NCI-H1930 (cell line): ENCODE measurements around the gene RPL19.
A peak's percentile ranks its signal among the peaks of the same experiment; 100 is the strongest.

ENCODE experiments used
- DNase-seq, 2 experiments: peaks; one replicate each; lab custom pipeline; 2025; lab: John Stamatoyannopoulos, UW

The RPL19 gene

DNA sequence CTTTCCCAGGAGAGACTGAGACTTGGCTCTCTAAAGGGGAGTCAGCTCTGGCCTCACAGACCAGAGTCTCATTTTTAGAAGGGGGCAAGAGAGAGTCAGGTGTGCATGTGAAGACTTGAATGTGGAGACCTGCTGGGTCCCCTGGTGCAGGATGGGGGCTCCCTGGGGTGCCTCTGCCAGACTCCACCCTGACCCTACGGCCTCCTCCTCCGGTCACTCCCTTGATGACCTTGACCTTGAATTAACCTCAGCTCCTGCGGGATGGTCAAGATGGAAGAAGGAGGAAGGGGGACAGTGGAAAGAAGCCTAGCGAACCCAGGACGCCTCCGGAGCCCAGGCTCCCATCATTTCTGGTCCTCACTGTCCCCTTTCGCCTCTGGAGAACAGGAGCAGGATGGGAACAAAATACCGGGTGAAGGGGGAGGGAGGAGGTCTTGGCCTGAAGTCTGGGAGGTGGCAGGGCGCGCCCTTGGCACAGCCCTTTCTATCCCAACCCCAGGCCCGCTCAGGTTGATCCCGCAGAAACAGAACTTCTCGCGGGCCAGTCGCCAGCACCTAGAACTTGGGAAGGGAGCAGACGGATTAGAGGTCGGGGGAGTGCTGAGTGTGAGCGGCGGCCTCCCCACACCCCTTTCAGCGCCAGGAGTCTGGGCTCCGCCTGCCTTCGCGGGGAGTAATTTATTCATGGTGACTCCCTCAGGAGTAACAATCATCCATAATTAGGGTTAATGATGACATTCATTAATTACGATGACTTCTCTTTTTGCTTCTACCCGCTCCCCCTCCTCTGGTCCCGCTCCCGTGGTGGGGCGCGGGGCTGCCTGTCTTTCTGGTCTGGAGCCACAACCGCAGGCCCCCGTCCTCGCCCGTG, 24.1 kb downstream of the RPL19 start:
- DNase-seq = no peak

DNA sequence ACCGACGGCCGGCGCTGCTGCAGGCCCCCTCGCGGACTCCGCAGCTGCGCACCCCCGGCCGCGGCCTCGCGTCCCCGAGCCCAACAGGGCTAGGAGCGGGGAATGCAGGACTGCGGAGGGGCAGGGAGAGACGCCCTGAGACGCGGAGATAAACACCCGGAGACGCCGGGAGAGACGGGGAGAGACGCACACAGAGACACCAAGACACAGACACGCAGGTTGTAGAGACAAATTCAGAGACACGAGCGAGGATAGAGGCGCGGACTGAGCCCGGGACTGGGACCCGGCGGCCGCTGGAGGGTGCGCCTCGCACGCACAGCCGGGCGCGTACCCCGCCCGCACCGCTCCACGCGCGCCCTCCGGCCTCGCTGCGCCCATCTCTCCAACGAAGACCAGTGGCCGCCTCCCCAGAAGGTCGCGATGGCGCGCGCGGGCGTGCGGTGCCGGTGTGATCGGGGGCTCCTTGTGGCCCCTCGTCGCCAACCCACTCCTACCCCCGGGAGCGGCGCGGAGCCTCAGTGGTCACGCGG, 24.8 kb downstream of the RPL19 start:
- DNase-seq = no peak

DNA sequence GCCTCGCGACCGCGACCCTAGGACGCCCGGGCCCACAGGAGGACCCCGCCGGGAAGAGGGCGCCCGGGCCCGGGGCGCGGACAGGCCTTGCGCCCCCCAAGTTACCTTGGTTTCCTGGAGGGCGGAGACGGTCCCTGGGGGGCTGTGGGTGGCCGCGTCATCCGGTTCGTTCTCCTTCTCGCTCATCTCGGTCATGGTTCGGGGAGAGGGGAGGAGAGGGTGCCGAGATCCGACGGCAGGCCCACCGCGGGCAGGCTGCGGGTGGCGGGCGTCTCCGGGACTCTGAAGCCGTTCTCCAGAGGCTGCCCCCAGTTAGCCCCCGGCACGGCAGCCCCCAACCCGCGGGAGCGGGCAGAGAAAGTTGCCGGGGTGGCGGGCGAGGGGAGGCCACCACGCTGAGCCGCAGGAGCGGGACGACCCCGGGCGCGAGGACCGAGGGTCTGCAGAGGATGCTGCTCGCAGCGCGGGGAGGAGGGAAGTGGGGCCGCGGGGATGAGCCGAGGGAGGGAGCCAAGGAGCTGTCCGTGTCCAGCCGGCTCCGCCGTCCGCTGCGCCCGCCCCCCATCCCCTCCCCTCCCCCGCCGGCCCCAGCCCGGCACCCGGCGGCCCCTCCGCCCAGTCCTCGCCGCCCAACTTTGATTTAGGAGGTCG, 25.4 kb downstream of the RPL19 start, which contains the start of gene STAC2:
Gene STAC2 (minus strand): TSS at position 638 of the 651 bp plus-strand sequence. CDS start 443 bp downstream, at position 195.
- no peak for DNase-seq

DNA sequence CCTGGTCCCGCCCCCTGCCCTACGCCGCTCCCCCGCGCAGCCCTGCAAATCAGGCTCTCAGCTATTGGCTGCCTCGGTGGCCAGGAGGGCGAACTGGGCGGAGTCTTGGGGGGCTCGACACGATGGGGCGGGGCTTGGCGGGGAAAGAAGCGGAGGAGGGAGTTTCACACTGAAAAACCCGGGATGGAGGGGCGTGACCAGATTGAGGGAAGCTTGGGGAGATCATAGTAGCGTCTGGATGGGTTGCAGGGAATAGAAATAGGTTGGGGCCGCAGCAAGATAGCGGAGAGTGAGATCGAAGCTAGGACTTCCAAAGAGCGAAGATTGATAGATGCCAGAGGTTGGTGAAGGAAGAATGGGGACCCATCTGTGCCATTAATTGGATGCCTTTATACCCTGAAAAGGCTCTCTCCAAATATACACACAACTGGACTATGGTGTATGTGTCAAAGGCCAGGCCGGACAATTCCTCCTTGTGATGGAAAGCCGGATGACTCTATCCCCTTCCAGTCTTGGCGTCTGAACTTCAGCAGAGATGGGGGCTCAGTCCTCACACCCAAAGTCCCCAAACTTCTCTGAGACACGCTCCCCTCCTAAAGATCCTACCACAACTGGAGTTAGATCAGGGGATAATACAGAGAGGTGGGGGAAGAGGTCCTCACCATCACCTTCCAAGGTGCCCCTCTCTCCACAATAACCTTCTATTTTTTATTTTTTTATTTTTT, 26.0 kb downstream of the RPL19 start:
- DNase-seq = peak; percentile 38 to 60

DNA sequence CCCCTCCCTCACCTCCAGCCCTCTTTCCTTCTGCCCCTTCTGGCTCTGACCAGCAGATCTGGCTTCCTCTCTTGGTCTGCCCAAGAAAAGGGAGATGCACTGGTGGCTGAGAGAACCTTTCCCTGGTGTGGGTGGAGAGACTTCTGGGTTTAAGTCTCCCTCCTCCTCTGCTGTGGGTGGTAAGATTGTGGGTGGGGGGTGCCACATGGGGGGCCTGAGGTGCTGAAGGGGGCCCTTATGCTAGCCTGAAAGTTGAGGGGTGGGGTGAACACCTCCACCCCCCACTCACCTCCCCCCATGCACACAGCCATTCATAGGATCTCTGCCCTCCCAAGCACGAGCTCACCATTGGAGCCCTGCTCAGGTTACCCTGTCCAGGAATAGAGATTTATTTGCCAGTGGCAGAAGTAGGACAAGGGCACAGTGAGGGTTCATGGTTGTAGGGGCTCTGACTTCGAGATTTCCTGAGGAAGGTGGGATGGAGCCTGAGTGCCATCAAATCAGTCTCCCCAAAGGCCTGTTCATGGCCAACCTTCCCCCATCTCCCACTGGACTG, 27.4 kb downstream of the RPL19 start:
- DNase-seq = no peak

DNA sequence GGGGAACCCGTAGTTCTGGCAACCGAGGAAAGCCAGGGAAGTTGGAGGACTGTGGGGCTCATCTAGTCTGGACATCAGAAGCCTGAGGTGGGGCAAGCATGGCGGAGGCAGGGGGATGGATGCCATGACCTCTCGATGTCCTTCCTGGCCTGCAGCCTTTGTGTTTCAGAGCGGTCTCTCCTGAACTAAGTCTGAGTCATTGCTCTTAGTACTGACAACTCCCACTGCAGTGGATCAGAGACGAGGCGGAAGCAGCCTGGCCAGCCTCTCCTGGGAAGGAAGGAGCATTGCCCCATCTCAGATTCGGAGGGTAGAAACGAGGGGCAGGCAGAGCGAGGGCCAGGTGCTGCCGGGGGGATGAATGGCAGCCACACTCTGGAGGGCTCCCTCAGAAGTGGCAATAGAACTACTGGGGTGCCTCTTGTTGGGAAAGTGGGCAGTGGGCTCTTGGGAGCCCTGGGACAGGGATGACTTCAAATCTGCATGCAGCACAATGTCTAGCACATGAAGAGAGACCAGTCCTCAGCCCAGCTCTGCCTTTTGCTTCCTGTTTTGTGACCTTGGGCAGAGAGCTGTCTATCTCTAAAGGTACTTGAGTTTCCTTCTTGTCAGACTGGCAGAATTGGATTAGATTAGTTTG, 29.3 kb downstream of the RPL19 start:
- DNase-seq = no peak

DNA sequence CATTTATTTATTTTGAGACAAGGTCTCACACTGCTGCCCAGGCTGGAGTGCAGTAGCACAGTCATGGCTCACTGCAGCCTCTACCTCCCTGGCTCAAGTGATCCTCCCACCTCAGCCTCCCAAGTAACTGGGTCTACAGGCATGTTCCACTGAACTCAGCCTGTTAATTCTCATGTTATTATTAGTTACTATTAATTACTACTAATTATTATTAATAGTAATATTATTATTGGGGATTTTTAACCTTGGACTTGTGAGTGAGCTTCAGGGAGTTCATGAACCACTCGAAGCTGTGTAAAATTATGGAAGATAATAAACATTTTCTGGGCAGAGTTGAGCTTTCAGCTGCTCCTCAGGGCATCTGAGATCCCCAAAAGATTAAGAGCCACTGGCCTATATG, 30.3 kb downstream of the RPL19 start:
- no peak for DNase-seq

DNA sequence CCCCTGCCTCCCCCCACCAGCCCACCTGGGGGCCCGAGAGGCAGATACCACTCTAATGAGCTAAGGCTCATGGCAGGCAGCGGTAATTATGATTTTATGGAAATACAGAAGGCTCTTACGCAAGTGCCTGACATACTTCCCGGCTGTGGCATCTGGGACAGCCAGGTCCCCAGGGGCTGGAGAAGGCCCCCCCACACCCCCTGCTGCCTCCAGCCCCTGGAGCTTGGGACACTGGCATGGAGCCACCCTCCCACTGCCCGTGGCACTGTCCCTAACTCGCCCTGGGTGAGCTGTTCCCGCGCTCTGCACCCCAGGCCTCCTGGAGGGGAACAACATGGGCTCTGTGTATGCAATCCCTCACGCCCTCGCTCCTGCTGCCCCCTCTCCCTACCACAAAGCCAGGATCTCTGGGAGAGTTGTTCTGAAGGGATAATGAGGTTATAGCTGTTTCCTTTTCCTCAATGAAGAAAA, 31.0 kb downstream of the RPL19 start:
- DNase-seq = no peak

DNA sequence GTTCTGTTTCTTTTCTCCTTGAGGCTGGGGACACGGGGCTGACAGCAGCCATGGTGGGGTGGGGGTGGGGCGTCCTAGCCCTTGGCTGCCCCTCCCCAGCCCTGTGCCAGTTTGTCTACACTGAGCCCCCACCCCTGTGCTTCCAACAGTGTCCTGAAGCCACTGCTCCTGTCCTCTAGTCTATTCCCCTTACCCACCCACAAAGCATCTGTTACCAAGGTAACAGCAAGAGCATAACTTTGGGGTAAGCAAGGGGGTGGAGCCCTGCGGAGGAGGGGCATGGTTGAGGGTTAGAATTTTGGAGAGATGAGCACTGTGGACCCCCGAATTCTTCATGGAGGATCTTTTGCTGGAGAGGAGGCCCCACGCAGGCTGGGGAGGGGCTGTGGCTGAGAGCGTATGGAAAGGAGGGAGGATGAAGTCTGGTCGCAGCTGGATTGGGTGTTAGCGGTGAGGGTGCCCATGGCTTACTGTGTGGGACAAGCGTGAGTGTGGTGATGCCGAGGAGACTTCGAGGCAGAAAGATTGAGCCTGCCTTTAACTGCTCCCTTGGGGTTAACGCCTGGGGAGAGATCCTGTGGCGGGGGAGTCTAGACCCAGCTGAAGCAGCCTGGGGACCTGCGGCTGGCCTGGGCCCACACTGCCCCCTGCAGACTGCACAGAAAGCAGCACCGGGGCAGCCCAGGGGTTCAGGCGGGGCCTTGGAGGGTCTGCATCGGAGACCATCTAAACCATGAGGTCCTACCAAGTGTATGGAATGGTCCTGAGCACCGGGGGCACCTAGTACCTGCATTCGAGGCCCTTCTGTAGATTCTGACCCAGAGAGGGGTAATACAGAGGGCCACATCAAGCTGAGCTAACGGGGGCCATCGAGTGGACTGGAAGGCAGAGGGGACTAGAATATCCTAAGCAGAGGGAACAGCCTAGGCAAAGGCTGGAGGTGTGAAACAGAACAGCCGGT, 31.8 kb downstream of the RPL19 start:
- no peak for DNase-seq

DNA sequence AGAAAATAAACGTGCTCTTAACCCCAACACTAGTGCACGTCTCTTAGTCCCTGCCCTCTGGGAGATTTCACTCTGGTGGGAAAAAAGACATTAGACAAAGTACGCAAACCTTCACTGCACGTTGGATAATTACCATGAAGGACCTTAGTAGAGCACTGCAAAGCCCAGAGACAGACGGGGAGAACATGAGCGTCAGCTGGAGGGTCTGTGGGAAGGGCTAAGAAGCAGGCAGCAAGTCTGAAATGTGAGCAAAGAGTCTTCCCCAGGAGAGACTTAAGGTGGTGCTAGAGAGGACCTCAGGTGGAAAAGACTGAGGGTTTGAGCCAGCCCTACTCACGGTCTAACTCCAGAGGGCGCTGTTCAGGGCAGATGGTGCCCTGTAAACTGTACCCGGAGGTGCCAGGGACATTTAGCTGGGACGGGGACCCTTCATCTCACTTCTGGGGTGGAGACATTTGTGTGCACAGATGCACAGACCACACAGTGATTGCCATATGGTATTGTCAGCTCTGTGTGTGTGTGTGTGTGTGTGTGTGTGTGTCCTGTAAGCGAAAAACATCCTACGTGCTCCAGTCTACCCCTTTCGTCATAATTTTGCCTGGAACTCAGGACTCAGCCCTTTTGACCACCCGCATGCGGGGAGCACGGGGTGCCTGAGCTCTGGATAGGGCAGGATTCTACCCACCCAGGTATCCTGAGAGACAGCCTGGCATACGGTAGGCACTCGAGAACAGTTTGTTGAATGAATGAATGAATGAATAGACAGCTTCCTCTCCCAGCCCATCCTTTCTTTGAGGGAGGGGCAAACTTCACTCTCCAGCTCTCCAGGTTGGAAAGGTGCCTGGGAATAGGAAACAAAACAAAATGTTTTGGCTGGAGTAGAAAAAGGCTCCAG, 35.7 kb downstream of the RPL19 start:
- DNase-seq = peak; percentile 49 to 64

DNA sequence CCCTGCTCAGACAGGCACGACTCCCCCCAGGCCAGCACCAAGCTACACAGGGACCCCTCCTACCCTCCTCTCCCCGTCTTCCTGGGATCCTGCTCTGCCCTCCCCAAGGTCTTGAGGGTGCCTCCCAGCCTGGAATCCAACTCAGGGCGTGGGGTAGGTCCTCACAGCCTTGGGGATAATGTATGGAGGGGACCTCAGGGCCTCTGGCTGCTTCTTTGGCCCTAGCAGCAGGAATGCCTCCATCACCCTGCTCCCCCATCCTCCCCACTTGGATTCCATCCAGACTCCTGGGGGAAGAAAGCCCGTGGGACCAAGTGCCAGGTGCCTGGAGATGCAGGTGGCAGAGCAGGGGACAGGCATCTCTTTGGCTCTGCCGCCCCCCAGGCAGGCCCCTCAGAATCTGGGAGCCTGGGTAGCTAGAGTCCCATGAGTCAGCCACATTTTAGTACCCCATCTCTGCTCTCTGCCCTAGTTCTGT, 36.4 kb downstream of the RPL19 start:
- DNase-seq = no peak

DNA sequence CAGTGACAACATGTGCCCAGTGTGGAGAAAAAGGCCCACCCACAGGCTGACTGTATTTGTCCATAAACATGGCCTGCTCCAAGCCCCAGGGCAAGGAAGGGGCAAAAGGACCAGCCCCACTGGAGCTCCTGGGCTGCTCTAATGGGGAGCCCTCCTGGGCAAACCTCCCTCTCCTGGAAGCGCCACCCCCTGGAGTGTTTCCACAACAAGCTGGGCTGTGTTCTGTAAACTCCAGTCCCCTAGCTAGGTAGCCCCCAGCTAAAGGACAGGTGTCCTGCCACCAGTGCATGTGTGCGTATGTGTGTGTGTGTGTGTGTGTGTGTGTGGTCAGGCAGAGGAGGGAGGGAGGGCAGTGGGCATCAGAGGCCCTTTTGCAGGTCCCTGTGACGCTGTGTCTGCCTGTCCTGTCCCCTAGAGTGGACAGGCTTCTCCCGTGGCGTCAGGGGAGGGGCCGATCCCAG, 36.9 kb downstream of the RPL19 start:
- no peak for DNase-seq

DNA sequence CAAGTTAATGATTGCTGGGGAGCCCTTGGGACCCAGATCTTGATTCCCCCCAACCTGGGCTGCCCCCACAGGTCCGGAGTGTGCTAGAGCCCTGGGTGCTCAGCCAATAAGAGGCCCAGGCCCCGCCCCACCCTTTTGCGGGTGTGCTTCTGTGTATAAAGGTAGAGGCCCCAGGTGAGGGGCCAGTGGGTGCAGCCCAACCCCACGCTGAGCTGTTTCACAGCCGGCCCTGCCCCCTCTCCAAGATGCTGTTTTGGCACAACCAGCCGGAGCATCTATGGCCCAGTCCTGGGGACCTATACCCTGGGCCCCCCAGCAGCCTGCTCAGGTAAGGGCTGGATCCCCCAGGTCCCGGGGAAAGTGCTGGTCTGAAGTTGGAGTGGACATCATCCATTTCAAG, 37.5 kb downstream of the RPL19 start:
- DNase-seq = no peak

DNA sequence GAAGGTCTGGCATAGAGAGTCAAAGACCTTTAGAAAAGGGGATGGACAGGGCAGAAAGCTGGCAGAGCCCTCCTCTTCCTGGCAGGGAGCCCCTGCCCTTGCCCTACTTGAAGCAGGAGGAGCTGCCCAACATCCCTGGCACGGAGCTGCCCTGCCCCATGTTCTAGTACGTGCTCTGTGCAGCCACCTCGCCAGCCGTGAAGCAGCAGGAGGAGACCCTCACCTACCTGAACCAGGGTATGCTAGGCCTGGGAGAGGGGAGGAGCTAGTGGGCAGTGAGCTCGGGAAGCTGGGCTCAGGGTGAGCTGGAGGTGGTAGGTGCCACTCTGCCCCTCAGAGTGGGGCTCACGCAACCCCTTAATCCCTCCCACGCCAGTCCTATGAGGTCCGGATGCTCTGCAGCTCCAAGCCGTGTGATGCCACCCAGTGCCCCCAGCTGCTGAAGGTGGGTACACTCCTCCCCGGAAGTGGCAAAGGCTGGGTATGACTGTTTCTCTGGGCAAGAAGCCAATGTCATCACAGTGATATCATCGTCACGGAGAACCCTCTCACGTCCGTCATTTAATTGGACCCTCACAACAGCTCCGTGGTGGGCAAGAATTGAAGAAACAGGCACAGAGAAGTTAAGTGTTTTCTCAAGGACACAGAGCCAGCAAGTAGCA, 38.4 kb downstream of the RPL19 start:
- DNase-seq = no peak

DNA sequence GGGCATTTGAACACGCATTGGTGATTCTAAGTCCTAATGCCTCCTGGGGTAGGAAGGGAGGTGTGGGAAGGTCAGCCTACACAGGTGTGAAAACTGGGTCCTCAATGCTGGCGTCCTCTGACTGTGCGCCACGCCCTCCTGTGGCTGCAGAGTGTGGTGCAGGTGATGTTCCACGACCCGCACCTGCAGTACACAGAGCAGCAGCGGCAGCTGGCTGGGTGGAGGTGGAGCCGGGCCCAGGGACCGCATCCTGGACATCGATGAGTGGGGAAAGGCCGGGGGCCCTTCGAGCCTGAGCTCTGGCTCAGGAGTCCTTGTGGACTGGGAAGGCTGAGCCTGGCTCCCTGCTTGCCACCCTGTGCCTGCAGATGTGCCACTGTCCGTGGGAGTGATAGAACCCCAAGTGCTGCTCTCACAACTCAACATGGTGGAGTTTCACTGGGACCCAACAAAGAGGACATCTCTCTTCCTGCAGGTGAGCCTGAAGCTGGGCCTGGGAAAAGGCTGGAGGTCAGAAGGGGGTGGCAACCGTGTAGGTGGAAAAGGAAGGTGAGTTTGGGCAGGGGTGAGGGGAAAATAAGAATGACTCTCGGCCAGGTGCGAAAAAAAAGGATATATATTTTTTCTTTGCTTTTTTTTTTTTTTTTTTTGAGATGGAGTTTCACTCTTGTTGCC, 39.7 kb downstream of the RPL19 start:
- peak; percentile 33 to 56 for DNase-seq

DNA sequence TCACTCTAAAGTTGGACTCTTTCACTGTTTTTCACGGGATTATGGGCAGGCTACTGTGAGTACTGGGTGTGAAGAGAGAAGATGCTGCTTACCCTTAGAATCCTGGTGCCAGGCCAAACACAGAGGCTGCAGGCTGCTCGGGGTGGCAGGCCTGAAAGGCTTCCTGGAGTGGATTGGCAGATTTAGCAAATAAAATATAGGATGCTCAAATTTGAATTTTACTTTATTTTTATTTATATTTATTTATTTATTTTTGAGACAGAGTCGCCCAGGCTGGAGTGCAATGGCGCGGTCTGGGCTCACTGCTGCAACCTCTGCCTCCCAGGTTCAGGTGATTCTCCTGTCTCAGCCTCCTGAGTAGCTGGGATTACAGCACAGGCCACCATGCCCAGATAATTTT, 40.5 kb downstream of the RPL19 start:
- DNase-seq = no peak

DNA sequence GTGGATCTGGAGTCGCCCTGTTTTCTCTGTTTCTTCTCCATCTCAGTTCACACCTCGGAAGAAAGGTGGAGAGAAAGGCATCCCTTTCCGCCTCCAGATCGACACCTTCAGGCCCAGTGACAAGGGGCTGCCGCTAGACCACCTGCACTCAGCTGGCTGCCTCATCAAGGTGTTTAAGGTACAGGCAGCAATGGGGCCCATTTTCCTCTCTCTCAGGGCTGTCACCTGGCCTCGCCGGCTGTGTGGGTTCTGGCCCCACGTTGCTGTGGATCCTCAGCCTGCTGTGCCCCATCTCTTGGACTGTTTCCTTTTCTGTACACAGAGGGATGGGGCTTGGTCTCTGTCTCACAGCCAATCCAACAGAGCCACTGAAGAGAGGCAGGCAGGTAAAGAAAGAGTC, 43.1 kb downstream of the RPL19 start:
- no peak for DNase-seq
